Smooth muscle cell of the pulmonary artery (primary cell): ENCODE data around the gene OR1J1. TPM values are rescaled to one million over a fixed set of nuclear protein-coding genes. Genes with fewer than 3 reads are reported as not detected.

Source experiments
- total RNA-seq: library from RNA; depleted of rRNA; stranded (reverse); fragments of >200 nt; gene quantifications from 2 replicates; pipeline ENCODE4 v1.2.3, GENCODE V29; 2014

Gene OR1J1, protein sequence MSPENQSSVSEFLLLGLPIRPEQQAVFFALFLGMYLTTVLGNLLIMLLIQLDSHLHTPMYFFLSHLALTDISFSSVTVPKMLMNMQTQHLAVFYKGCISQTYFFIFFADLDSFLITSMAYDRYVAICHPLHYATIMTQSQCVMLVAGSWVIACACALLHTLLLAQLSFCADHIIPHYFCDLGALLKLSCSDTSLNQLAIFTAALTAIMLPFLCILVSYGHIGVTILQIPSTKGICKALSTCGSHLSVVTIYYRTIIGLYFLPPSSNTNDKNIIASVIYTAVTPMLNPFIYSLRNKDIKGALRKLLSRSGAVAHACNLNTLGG
- total RNA-seq: not detected in 2 replicates

DNA sequence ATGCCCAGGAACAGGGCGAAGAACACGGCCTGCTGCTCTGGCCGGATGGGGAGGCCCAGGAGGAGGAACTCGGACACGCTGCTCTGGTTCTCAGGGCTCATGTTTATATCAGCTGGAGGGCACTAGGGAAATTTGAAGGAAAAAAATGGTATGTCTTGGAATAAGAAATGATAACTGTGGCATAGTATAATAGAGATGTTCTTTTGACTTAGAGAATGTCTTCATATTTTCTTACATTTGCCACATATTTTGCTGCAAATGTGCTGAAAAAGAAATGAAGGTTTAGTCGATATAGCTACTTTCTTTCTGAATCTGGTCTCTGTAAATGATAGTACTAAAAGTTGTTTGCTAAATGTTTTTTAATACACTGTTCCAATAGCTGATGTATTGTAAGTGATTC lies at the start of gene OR1J1:
TSS of gene OR1J1 (minus strand) at position 101 of the 400 bp plus-strand sequence. CDS start at position 101, 0 bp downstream.

GRCh38 chr9:122527193-122527592 lies 49.5 kb upstream of the OR1J1 start, which contains the start of gene OR1N1:
Gene OR1N1, minus strand, starts transcription at chr9:122527293. Its CDS starts 0 bp downstream, at chr9:122527293.

GRCh38 chr9:122518841-122519240 lies 41.1 kb upstream of the OR1J1 start, which contains the start of gene OR1J4:
Gene OR1J4, plus strand, starts transcription at chr9:122519141. Its CDS starts 0 bp downstream, at chr9:122519141.

DNA sequence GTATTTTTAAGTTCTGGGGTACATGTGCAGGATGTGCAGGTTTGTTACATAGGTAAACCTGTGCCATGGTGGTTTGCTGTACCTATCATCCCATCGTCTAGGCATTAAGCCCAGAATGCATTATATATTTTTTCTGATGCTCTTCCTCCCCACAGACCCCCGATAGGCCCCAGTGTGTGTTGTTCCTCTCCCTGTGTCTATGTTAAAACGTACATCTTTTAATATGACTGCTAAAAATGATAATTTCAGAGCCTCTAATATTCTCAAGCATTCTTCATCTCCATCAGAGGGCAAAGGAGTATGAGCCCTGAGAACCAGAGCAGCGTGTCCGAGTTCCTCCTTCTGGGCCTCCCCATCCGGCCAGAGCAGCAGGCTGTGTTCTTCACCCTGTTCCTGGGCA lies 32.8 kb upstream of the OR1J1 start, which contains the start of gene OR1J2:
TSS of gene OR1J2 (plus strand) at position 301 of the 400 bp plus-strand sequence. CDS start at position 301, 0 bp downstream.

Other genes starting within 250 kb of the OR1J1 start
- not detected in 2 replicates for gene LHX6, start 249.0 kb downstream of the OR1J1 start, total RNA-seq
- gene RBM18, start 213.1 kb downstream of the OR1J1 start, total RNA-seq: 9.9 and 12.6 TPM in 2 replicates
- 23.6 and 29.2 TPM in 2 replicates for gene MRRF, start 213.0 kb downstream of the OR1J1 start, total RNA-seq
- 93.5 and 257 TPM in 2 replicates for gene PTGS1, start 106.9 kb downstream of the OR1J1 start, total RNA-seq
- gene OR1J2, start 32.9 kb upstream of the OR1J1 start, total RNA-seq: 0.50 TPM in 1 of 2 replicates, not detected in the other
- 0.13 TPM in 1 of 2 replicates, not detected in the other for gene OR1J4, start 41.2 kb upstream of the OR1J1 start, total RNA-seq
- not detected in 2 replicates for gene OR1N1, start 49.4 kb upstream of the OR1J1 start, total RNA-seq
- 0.30 TPM in 1 of 2 replicates, not detected in the other for gene OR1N2, start 75.2 kb upstream of the OR1J1 start, total RNA-seq
- not detected in 2 replicates for gene OR1L8, start 105.5 kb upstream of the OR1J1 start, total RNA-seq
- gene OR1Q1, start 136.8 kb upstream of the OR1J1 start, total RNA-seq: 0.59 TPM in 1 of 2 replicates, not detected in the other
- gene OR1B1, start 179.7 kb upstream of the OR1J1 start, total RNA-seq: not detected in 2 replicates
- not detected in 2 replicates for gene OR1L1, start 183.8 kb upstream of the OR1J1 start, total RNA-seq
- not detected in 2 replicates for gene OR1L3, start 197.2 kb upstream of the OR1J1 start, total RNA-seq
- gene OR1L4, start 246.1 kb upstream of the OR1J1 start, total RNA-seq: not detected in 2 replicates